Measurements from ENCODE around the gene MYO10.
"Not testable (repeated sequence)": the region's sequence is repeated elsewhere in the genome, so short reads cannot be mapped to it uniquely, and the experiment has no call there.

The MYO10 gene

DNA sequence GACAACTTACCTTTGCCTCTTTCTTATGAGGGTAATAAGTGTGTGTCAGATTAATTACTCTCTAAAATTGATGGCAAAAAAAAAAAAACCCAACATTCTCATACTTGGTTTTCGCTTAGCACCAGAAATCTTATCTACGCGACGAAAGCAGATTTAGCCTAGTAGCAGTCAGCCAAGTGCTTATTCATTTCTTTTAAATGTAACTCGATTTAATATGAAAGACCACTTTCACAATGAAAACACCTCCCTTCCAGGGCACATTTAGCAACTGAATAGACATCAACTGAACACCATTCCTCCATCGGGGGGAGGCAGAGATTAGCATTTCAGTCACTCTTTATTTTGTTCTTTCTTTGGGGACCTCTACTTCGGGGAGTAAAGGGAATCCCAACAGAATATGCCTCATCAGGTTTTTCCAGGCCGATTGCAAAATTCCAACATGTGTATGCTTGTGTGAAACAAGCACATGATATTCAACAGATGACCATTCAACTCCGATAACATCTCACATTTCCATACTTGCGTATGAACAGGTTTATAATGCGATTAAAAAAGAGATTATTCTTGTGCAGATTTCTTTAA lies 195.2 kb downstream of the MYO10 start:
- peaks cover 10 to 24% of the 10 kb centered on the region in 2 donors for H3K4me1 ChIP-seq (ENCODE audit: control insufficient read depth in 1 of 2, insufficient read depth in 2 of 2, low read length in 2 of 2)
- H3K9ac ChIP-seq (ENCODE audit: low read depth in 1 of 2, low read length in 2 of 2) = no peak overlapping the region
- no peaks in the 10 kb centered on the region for H3K9me3 ChIP-seq (ENCODE audit: control insufficient read depth in 1 of 2, low read length in 2 of 2)
- H3K4me3 ChIP-seq (ENCODE audit: low read depth in 1 of 2, low read length in 2 of 2) = no peak overlapping the region
- no peak overlapping the region for H3K27ac ChIP-seq (ENCODE audit: low read depth, low read length)
- H3K27me3 ChIP-seq (ENCODE audit: control insufficient read depth in 1 of 2, insufficient read depth in 2 of 2, low read length in 2 of 2) = no peaks in the 10 kb centered on the region
- H3K36me3 ChIP-seq (ENCODE audit: control insufficient read depth in 1 of 2, insufficient read depth in 2 of 2, low read length in 2 of 2) = peaks cover 6 to 20% of the 10 kb centered on the region in 2 donors

DNA sequence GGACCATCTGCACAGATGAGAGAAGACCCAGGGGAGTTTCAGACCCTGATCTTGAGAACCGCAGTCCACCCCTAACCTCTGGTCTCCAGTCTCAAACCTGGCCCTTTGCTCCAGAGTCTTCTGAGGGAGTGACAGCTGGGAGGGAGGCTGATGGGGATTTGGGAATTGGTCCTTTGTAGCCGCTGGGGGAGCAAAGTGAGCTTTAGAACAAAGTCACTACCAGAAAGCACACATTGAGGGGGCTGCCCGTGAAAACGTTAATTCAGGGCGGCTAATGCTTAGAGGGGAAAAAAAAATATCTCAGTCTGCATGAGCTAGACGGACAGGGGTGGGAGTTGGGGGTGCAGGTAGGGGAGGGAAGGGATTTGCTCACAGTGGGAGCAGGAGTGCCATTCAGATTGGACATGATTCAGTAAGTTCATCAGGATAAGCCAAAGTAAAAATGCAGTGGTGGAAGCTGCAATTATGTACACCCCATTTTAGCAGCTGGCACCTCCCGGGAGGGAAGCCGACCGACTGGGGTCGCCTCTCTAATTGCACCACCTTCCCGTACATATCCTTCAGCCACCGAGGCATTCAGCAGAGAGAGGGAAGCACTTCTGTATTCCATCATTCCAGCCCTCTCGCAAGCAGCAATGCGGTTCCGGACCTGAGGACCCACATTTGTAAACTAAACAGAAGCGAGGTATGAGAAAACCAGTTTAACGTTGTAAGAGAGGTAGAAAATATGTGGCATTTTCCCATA lies 195.8 kb downstream of the MYO10 start:
- Histone ChIP-seq H3K9ac (ENCODE audit: low read depth in 1 of 2, low read length in 2 of 2) (no peak overlapping the region), H3K27ac (ENCODE audit: low read depth, low read length) (no peak overlapping the region)

DNA sequence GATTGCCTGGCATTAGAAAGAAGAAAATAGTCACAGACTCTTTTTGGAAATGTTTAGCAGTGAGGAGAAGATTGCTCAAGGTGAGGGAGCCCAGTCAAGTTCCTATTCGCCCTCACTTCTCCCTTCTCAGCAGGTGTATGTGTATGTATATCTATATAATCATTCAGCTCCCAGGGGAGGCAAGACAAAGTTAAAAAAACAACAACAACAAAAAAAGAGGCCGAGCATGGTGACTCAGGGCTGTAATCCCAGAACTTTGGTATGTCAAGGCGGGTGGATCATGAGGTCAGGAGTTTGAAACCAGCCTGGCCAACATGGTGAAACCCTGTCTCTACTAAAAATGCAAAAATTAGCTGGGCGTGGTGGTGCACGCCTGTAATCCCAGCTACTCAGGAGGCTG lies 197.7 kb downstream of the MYO10 start:
- H3K9ac ChIP-seq (ENCODE audit: low read depth in 1 of 2, low read length in 2 of 2) = peak overlapping the region in 1 of 2 donors; percentile 56
- H3K27ac ChIP-seq (ENCODE audit: low read depth, low read length); H3K9me3 ChIP-seq (ENCODE audit: control insufficient read depth in 1 of 2, low read length in 2 of 2); H3K27me3 ChIP-seq (ENCODE audit: control insufficient read depth in 1 of 2, insufficient read depth in 2 of 2, low read length in 2 of 2): not testable (repeated sequence)
- peaks cover 25 to 41% of the 10 kb centered on the region in 2 donors for H3K4me1 ChIP-seq (ENCODE audit: control insufficient read depth in 1 of 2, insufficient read depth in 2 of 2, low read length in 2 of 2)
- H3K4me3 ChIP-seq (ENCODE audit: low read depth in 1 of 2, low read length in 2 of 2) = peak overlapping the region; percentile 62 to 63
- peaks cover 6 to 16% of the 10 kb centered on the region in 2 donors for H3K36me3 ChIP-seq (ENCODE audit: control insufficient read depth in 1 of 2, insufficient read depth in 2 of 2, low read length in 2 of 2)

More for the DNA sequence above, 195.8 kb downstream of the MYO10 start:
- peaks cover 6 to 20% of the 10 kb centered on the region in 2 donors for H3K36me3 ChIP-seq (ENCODE audit: control insufficient read depth in 1 of 2, insufficient read depth in 2 of 2, low read length in 2 of 2)
- no peaks in the 10 kb centered on the region for H3K27me3 ChIP-seq (ENCODE audit: control insufficient read depth in 1 of 2, insufficient read depth in 2 of 2, low read length in 2 of 2)
- H3K4me1 ChIP-seq (ENCODE audit: control insufficient read depth in 1 of 2, insufficient read depth in 2 of 2, low read length in 2 of 2) = peaks cover 15 to 31% of the 10 kb centered on the region in 2 donors
- H3K9me3 ChIP-seq (ENCODE audit: control insufficient read depth in 1 of 2, low read length in 2 of 2) = no peaks in the 10 kb centered on the region
- H3K4me3 ChIP-seq (ENCODE audit: low read depth in 1 of 2, low read length in 2 of 2) = no peak overlapping the region

DNA sequence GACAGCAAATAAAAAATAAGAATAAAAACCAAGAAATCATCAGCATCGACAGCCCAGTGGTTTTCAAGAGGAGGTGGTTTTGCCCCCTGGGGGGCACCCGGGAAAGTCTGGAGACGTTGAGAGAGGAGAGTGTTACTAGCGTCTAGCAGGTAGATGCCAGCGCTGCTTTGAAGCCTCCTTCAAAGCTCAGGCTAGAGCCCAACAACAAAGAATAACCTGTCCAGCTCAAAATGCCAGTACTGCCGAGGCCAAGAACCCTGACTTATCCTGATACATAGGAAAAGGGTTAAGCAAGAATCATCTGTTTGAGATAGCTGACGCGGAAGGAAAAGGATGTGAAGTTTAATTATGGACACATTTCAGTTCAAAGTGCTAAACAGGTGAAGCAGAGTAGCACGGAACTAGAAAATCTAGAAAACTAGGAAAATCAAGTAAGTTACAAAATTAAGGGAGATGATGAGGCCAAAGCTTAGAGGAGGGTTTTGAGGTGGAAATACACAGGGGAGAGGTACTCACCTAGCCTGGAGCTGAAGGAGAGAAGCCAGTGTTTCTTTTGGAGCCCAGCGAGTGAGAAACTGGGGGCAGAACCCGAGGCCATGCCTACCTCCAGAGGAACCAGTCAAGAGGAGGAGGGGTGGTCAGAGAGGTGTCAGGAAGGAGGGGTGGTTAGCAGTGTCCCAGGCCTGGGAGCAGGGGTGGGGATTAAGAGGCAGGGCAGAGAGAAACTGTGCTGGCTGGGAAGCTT lies 198.3 kb downstream of the MYO10 start:
- H3K4me3 ChIP-seq (ENCODE audit: low read depth in 1 of 2, low read length in 2 of 2) = peak overlapping the region; percentile 62 to 63
- H3K9ac ChIP-seq (ENCODE audit: low read depth in 1 of 2, low read length in 2 of 2) = peak overlapping the region; percentile 37 to 56
- H3K36me3 ChIP-seq (ENCODE audit: control insufficient read depth in 1 of 2, insufficient read depth in 2 of 2, low read length in 2 of 2) = peaks cover 6 to 11% of the 10 kb centered on the region in 2 donors
- H3K27me3 ChIP-seq (ENCODE audit: control insufficient read depth in 1 of 2, insufficient read depth in 2 of 2, low read length in 2 of 2) = no peaks in the 10 kb centered on the region
- H3K27ac ChIP-seq (ENCODE audit: low read depth, low read length) = peak overlapping the region; percentile 1
- H3K4me1 ChIP-seq (ENCODE audit: control insufficient read depth in 1 of 2, insufficient read depth in 2 of 2, low read length in 2 of 2) = peaks cover 25 to 42% of the 10 kb centered on the region in 2 donors
- no peaks in the 10 kb centered on the region for H3K9me3 ChIP-seq (ENCODE audit: control insufficient read depth in 1 of 2, low read length in 2 of 2)

DNA sequence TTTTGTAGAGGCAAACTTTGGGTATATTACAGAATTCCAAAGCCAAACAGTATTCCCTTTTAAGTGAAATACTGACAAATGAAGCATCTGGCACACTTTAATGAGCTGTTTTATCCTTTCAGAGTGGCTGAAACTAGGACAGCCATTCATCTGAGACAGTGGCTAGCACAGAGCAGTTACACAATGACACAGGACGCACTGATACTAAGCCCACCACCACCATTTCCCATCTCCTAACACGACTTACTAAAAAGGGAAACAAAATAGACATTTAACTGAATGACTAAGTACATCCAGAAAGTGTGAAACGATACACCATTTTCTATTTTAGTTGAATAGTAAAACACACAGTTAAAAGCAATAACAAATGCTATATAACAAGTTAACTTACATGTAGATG lies 198.9 kb downstream of the MYO10 start:
- Histone ChIP-seq H3K27ac (ENCODE audit: low read depth, low read length) (no peak overlapping the region), H3K36me3 (ENCODE audit: control insufficient read depth in 1 of 2, insufficient read depth in 2 of 2, low read length in 2 of 2) (peaks cover 6 to 11% of the 10 kb centered on the region in 2 donors), H3K27me3 (ENCODE audit: control insufficient read depth in 1 of 2, insufficient read depth in 2 of 2, low read length in 2 of 2) (no peaks in the 10 kb centered on the region), H3K4me1 (ENCODE audit: control insufficient read depth in 1 of 2, insufficient read depth in 2 of 2, low read length in 2 of 2) (peaks cover 25 to 42% of the 10 kb centered on the region in 2 donors), H3K9ac (ENCODE audit: low read depth in 1 of 2, low read length in 2 of 2) (peak overlapping the region; percentile 37 to 56), H3K4me3 (ENCODE audit: low read depth in 1 of 2, low read length in 2 of 2) (peak overlapping the region; percentile 62 to 63), H3K9me3 (ENCODE audit: control insufficient read depth in 1 of 2, low read length in 2 of 2) (no peaks in the 10 kb centered on the region)

DNA sequence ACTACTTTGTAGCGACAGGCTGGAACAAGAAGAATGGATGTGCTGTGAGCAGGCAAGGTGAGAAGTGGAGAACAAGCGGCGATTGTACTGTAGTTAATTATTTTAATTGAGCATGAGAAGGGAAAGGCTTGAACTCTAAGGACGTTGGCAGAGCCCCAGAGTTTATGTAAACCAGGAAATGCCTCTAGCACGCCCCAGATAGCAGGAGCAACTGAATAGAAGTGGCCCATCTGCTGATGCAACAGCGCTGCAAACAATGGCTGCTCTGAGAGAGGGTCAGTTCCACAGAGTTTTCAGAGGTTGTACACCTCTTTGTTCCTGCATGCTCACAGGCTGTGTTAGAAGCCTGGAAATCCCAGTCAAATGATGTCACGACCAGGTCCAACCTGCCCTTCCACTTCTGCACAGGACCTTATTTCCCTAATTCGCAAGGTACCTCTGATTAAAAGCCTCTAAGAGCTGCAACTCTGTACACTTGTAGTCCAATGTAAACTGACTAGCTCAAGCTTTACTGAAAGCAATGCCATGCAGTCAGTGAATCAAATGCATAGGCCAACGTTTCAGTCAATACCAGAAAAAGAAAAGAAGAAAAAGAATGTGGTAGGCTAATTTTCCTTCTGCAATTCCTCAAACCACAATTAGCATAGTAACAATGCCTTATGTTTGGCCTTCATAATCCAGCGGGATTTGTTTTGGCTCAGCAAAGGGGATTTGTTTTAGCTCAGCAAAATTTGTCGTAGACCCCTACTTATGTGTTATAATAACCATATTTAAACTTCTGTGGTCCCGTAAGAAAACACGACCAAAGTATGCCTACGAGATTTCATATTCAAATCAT lies 199.7 kb downstream of the MYO10 start:
- H3K9ac ChIP-seq (ENCODE audit: low read depth in 1 of 2, low read length in 2 of 2) = peak overlapping the region; percentile 37 to 56
- peak overlapping the region; percentile 62 to 63 for H3K4me3 ChIP-seq (ENCODE audit: low read depth in 1 of 2, low read length in 2 of 2)
- peak overlapping the region; percentile 3 for H3K27ac ChIP-seq (ENCODE audit: low read depth, low read length)
- peaks cover 25 to 42% of the 10 kb centered on the region in 2 donors for H3K4me1 ChIP-seq (ENCODE audit: control insufficient read depth in 1 of 2, insufficient read depth in 2 of 2, low read length in 2 of 2)
- no peaks in the 10 kb centered on the region for H3K9me3 ChIP-seq (ENCODE audit: control insufficient read depth in 1 of 2, low read length in 2 of 2)
- peaks cover 6 to 16% of the 10 kb centered on the region in 2 donors for H3K36me3 ChIP-seq (ENCODE audit: control insufficient read depth in 1 of 2, insufficient read depth in 2 of 2, low read length in 2 of 2)
- no peaks in the 10 kb centered on the region for H3K27me3 ChIP-seq (ENCODE audit: control insufficient read depth in 1 of 2, insufficient read depth in 2 of 2, low read length in 2 of 2)

DNA sequence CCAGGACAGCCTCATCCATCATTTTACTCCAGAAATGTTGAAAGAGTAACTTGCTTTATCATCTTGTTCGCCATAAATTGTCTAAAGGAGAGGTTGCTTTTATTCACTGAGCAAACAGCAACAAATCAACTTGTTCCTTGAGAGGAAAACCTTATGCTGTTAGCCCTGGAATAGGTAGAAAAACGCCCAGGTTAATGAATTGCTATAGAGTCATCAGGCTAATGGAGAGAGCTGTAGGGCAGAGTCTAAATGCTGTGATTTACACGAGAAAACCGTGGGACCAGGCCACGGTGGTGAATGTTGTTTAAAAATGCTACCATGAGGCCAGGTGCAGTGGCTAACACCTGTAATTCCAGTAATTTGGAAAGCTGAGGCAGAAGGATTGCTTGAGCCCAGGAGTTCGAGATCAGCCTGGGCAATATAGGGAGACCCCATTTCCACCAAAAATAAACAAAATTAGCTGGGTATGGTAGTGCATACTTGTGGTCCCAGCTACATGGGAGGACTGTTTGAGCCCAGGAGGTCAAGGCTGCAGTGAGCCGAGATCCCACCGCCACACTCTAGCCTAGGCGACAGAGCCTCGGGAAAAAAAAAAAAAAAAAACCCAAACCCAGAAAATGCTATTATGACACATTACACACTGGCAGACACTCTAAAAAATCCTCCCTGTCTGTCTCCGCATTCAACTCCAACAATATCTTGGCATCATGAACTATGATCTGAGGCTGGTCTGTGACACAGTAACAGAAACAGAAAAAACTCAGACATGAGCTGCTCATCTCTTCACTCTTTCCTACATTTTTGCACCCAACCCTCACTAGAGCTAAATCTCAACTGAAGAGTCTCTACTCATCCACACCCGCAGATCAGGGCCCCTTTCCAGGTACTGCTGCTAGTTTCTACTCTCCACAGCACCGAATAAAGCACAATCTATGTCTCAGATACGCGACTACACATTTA lies 200.7 kb downstream of the MYO10 start:
- peak overlapping the region; percentile 48 for H3K27ac ChIP-seq (ENCODE audit: low read depth, low read length)
- H3K4me1 ChIP-seq (ENCODE audit: control insufficient read depth in 1 of 2, insufficient read depth in 2 of 2, low read length in 2 of 2) = peaks cover 25 to 42% of the 10 kb centered on the region in 2 donors
- peaks cover 6 to 10% of the 10 kb centered on the region in 2 donors for H3K36me3 ChIP-seq (ENCODE audit: control insufficient read depth in 1 of 2, insufficient read depth in 2 of 2, low read length in 2 of 2)
- no peaks in the 10 kb centered on the region for H3K27me3 ChIP-seq (ENCODE audit: control insufficient read depth in 1 of 2, insufficient read depth in 2 of 2, low read length in 2 of 2)
- H3K4me3 ChIP-seq (ENCODE audit: low read depth in 1 of 2, low read length in 2 of 2) = peak overlapping the region; percentile 62 to 63
- H3K9me3 ChIP-seq (ENCODE audit: control insufficient read depth in 1 of 2, low read length in 2 of 2) = no peaks in the 10 kb centered on the region
- H3K9ac ChIP-seq (ENCODE audit: low read depth in 1 of 2, low read length in 2 of 2) = peak overlapping the region; percentile 31 to 41

DNA sequence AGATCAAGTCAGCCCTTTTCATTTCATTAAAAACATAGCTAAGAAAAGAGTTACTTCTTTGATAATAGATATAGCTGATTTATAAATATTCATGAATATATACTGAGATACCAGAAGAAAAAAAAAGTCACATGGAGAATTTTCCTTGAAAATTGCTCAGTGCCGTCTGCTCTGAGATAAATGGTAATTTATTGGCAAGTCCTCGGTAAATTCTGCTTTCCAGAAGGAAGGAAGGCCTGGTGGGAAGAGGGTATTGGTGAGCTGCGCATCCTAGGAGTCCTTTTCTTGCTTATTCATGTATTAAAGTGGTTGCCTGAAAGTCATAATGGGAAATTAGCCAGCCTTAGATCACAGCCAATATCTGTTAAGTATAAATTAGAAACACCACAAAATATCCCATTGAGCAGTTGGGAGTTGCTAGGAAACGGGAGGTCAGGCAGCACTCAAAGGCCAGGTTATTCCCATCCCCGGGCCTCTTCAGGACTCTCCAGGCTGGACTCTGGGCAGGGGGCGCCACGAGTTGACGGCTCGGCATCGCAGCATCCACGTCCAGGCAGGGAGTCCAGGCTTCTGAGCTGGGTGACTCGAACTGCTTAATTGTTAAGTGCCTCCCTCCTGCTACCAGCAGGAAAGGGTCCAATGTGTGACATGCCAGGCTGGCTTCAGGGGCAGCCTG lies 202.6 kb downstream of the MYO10 start:
- peaks cover 27 to 40% of the 10 kb centered on the region in 2 donors for H3K4me1 ChIP-seq (ENCODE audit: control insufficient read depth in 1 of 2, insufficient read depth in 2 of 2, low read length in 2 of 2)
- no peak overlapping the region for H3K4me3 ChIP-seq (ENCODE audit: low read depth in 1 of 2, low read length in 2 of 2)
- H3K36me3 ChIP-seq (ENCODE audit: control insufficient read depth in 1 of 2, insufficient read depth in 2 of 2, low read length in 2 of 2) = peaks cover 0 to 5% of the 10 kb centered on the region in 2 donors
- no peaks in the 10 kb centered on the region for H3K27me3 ChIP-seq (ENCODE audit: control insufficient read depth in 1 of 2, insufficient read depth in 2 of 2, low read length in 2 of 2)
- H3K9me3 ChIP-seq (ENCODE audit: control insufficient read depth in 1 of 2, low read length in 2 of 2) = no peaks in the 10 kb centered on the region
- no peak overlapping the region for H3K27ac ChIP-seq (ENCODE audit: low read depth, low read length)
- H3K9ac ChIP-seq (ENCODE audit: low read depth in 1 of 2, low read length in 2 of 2) = no peak overlapping the region
